HG03097 (cell line): Measurements from ENCODE around the gene ZNF362.

Source experiments
- ATAC-seq: cut with Tn5 transposase; IDR thresholded peaks from one replicate; pipeline ENCODE4 v1.9.1; 2021; ENCODE audit not compliant: unreplicated experiment, low FRiP score

The ZNF362 gene

DNA sequence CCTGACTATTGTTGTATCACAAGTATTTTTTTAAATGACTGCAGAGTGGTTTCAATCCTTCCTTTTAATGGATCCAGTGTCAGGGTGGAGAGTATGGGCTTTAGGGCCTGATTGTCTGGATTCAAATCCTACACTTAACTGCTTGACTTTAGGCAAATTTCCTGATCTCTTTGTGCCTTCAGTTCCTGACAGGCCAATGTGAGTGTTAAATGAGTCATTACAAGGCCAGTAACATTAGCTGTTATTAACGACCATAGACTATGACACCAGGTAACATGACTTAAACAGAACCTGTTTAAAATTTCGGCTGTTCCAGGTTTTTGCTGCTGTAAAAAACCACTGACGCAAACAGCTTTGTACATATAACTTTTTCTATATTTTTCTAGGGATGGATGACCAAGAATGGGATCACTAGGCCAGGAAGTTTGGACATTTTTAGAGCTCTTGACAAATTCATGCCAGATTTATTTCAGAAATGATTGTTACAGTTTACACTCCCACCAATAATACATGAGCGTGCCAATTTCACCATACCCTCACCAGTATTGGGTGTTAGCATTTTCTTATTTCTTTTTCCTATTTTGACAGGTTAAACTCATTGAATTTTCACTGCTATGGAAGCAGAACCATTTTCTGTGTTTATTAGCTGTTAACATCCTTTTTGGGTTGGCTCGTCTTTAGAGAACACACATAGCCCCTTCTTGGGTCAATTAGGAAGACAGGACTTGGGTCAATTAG, 11.3 kb downstream of the ZNF362 start:
- ATAC-seq: no peak

DNA sequence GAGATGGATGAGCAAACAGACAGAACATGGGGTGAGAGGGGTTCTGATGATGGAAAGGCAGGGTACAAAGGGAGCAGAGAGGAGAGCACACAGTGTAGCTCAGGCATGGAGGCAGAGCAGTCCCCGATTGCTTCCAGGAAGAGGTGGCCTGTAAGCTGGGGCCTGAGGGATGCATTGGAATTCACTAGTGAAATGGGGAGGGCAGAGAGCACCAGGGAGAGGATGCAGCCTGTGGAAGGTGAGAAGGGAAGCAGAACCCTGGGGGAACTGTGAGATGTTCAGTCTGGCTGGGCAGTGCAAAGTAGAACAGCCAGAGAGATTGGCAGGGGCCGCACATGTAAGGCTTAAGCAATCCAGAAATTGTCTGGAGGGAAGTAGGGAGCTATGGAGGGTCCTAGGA, 12.2 kb downstream of the ZNF362 start:
- no peak for ATAC-seq

DNA sequence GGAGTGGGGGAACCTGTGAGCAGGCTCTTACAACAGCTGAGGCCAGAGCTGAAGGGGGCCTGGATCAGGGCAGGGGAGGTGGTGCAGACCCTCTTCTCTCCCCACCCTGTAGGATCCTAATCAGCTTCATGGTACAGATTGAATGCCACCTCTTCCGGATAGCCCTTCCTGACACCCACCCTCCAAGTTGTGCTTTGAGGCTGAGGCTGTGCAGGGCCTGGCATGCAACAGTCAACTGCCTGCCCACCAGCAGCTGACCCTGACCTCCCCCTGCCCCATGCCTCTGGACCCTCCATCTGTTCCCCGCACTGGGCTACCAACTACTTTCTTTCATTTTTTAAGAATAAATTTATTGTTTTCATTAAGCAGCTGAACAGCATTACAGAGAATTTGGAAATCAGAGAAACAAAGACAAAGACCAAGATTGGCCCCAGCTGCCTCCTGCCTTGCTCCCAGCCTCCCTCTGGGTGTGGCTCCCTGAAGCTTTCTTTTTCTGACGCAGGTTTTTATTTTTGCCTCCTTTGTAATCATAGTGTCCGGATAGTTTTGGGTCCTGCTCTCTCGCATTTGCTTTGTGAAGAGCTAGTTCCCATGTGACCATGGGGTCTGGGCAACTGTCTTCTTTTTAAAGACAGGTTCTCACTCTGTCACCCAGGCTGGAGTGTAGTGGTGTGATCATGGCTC, 12.8 kb downstream of the ZNF362 start:
- no peak for ATAC-seq

DNA sequence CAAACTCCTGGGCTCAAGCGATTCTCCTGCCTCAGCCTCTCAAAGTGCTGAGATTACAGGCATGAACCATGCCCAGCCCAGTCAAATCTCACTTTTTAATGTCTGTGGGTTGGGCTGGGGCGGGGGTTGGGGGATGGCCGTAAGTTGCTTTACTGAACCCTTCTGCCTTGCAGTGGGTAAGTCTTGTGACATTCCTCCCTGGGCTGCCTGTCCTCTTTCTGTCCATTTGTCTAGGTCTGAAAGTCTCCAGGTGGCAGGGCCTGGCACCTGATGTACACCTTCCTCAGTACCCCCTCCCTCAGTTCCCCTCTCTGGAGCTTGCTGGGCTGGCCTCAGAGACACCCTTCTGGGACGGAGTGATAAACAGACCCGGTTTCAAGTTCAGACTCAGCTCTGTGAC, 13.3 kb downstream of the ZNF362 start:
- ATAC-seq: no peak

DNA sequence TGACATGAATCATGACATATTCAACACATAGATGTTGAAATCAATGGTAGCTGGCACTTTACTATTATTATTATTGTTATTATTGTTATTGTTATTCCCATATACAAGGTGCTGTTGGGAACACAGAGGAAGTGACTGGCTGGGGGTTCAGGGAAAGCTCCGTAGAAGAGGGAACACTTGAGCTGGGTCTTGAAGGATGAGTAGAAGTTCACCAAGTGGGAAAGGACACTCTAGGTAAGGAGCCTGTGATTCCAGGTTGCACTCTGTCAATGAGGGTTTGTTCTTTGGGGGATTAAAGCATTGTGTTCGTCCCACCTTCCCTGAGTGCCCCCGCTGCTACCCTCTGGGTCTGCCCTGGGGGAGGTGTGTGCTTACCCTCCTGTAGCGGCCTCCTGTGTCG, 14.1 kb downstream of the ZNF362 start:
- ATAC-seq: no peak

DNA sequence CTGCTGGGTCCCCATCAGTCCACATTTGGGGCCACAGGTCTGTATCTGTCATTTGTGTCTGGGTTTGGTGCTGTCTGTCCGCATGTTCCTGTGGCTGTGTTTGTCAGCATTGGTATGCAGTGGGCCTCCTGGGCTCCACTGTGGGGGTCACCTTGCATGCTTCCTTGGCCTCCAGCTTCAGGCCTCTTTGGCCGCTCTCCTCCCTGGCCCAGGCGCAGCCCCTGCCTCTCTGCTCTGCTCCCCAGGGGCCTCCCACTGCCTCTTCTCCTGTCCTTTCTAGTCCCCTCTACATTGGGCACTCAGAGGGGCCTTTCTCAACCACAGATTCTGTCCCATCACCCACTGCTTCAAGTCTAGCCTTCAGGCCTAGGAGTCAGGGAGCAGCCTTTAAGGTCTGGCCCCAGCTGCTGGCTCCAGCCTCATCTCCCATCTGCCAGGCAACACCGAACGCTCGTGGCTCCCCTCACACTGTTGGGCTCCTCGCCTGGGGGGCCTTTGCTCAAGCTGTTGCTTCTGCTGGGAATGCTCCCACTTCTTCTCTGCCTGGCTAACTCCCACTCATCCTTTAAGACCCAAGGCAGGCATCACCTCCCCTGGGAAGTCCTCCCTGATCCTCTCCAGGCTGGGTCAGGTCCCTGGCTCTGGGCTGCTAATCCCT, 14.6 kb downstream of the ZNF362 start:
- ATAC-seq: no peak

DNA sequence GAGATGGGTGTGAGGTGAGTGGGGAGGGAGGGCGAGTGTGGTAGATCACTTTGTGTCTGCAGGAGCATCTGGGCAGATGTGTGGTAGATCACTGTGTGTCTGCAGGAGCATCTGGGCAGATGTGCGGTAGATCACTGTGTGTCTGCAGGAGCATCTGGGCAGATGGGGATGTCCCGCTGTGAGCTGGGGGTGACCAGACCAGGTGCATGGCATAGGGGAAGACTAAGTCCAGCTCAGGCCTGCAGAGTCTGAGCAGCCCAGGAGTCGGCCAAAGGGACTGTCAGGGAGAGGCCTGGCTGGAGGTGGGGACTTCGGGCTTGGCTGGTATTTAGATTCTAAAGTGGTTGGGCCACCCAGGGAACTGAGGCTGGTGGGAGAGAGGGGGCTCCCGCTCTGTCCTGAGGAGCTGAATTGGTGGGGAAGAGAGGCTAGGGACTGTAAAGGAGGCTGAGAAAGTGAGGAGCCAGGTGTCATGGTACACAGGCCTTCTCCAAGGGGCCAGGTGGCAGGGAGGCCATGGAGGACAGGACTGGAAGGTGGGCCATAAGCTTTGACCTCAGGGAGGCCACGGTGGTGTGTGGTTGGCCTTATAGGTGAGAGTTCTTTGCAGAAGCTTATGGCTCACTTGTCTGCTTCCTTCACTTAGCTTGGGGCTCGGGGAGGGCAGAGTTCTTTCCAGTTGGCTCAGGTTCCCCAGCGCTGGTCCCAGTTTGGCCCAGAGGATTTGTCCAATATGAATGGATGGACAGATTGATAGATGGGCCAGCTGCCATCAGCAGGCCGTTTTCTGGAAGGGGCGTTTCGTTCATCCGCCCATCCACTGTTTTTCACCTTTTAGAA, 15.6 kb downstream of the ZNF362 start:
- no peak for ATAC-seq

DNA sequence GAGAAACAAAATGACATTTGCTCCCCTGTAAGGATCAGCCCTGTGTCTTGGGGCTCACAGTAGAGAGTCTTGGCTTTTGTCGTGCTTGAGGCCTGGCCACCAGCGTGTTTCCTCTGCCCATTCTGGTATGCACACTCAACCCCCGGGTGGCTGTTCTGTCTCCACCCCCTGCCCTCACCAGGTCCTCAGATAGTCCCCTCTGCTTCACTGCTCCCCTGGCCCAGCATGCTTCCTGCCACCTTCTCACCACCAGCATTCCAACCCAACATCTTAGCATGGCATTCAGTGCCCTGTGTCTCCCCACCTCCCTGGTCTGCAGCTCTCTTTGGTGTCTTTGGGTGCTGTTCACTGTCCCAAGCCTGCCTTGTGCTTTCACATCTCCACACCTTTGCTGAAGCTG, 16.2 kb downstream of the ZNF362 start:
- no peak for ATAC-seq

DNA sequence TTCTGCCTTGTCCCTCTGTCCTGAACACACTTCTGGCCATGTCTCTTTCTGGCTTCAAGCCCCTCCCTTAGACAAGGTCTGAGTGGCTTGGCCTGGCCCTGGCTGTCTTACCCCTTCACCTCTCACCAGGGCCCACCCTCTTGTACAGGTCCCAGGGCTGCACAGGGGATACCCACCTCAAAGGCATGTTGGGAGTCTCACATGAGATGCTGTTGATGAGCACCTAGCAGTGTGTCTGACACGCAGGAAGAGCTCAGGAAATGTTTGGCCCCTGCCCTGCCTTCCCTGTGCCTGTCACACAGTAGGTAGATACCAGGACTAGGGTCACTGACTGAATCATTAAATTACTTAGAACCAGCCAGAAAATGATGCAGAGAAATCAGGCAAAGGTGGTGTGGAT, 16.6 kb downstream of the ZNF362 start:
- ATAC-seq: no peak

DNA sequence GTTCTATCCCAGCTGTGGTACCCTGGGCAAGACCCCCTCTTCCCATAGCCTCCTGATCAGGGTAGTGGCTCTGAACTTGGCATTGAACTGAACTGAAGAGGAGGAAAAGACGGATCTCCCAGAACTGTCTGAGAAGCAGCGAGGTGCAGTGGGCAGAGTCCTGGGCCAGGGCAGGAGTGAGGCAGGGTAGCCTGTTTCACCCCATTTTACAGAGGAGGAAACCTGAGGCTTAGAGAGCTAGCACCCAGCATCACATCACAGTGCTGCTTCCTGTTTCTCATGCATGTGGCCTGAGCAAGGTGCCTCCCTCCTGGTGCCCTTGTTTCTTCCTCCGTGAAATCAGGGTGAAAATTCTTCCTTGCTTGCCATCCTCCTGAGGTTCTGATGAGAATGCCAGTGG, 17.1 kb downstream of the ZNF362 start:
- ATAC-seq: no peak

DNA sequence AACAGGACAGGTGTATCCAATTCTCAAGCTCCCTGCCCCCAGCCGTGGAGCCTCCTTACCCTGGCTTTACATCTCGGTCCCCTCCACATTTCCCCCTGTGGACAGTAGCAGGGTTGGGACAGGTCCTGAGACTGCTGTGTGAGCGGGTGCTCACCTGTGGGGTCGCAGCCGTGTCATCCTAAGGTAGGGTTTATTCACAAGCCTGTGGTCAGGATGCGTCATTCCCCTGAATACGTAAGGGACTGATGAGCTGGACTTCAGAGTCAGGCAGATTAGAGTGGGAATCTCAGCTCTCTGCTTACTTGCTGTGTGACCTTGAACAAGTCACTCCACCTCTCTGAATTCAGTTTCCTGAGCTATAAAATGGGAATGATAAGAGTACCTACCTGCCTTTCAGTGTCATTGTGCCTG, 17.7 kb downstream of the ZNF362 start:
- no peak for ATAC-seq

DNA sequence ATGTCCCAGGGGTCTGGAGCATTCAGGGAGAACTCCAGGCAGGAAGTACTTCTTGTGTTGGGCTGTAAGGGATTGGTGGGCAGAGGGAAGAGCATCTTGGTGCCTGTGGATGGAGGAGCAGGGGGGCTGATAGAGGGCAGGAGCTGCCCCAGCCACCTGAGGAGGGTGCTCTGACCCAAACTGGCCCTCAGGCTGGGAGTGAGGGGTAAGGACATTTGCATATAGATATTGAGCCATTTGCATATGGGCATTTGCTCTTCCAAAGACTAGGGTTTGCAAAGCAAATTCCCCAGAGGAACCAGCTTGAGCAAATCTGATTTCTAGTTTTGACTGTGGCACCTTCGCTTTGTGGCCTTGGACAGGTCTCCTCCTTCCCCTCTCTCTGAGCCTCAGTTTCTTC, 18.2 kb downstream of the ZNF362 start:
- no peak for ATAC-seq

DNA sequence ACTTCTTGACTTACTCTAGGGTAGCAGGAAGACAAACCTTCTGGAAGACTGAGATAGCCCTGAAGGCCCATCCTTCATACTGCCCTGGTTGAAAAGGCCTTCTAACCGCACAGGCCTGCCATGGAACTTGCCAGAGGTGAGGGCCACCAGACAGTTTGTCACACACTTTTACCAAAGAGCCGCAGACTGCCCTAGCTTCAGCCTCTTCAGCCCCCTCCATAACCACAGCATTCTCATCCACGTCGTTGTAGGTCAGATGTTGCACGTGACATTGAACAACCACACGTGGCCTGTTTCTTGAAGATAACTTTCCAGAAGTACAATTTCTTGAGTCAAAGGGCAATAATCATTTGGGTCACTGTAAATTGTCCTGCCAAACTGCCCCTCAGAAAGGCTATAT, 18.9 kb downstream of the ZNF362 start:
- ATAC-seq: no peak

DNA sequence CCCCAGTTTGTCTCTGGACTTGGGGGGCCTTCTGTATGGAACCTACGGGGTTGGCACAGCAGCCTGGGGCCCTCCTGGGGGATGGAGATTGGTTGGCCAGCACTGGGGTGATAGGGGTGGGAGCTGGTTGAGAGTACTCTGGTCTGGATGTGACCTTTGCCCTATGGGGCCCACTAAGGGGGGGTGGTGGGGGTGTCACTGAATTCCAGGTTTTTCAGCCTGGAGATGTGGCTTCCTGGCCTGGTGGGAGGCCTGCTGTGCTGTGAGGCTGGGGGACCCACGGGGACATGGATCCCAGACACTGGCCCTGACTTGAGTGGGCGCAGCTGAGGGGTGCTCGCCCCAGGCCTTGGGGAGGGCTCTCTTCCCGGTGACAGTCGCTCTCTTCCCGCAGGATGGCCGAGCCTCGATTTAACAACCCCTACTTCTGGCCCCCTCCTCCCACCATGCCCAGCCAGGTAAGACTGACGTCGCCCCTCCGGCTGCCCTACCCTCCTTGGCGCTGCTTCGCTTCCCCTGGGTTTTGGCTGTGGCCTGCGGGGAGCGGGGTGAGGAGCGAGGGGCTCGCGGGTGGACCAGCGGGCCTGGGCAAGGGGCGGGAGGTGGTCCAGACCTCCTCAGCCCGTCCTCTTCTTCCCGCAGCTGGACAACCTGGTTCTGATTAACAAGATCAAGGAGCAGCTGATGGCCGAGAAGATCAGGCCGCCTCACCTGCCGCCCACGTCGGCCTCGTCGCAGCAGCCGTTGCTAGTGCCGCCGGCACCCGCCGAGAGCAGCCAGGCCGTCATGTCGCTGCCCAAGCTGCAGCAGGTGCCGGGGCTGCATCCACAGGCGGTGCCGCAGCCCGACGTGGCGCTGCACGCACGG, 19.6 kb downstream of the ZNF362 start:
- ATAC-seq: no peak

DNA sequence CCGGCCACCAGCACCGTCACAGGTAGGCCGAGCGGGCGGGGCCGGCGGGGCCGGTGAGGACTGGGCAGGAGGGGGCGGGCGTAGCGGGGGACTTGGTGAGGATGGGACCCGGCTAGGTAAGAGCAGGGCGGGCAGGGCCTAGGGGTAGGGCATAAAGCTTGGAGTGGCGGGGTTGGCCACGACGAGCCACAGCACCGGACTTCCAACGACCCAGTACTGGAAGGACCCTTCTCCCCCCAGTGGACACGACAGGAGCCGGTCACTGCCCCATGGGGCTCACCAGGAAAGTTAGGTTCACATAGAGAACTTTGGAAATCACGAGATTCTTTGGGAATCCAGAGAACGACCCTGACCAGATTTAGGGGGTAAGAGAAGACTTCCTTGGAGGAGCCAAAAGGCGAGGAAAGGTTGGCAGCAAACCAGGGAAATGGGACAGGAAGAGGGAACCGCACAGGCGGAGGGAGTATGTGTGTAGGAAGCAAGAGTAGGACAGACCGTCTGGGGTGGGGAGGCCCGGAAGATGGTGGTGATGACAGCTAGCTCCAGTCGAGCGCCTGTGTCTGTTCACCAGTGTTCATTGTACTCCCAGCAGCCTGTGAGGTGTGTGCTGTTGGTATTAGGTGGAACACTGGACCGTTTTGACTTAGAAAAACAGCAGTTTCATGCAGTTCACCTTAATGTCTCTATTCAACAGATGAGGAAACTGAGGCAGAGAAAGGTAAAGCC, 20.4 kb downstream of the ZNF362 start:
- ATAC-seq: no peak

DNA sequence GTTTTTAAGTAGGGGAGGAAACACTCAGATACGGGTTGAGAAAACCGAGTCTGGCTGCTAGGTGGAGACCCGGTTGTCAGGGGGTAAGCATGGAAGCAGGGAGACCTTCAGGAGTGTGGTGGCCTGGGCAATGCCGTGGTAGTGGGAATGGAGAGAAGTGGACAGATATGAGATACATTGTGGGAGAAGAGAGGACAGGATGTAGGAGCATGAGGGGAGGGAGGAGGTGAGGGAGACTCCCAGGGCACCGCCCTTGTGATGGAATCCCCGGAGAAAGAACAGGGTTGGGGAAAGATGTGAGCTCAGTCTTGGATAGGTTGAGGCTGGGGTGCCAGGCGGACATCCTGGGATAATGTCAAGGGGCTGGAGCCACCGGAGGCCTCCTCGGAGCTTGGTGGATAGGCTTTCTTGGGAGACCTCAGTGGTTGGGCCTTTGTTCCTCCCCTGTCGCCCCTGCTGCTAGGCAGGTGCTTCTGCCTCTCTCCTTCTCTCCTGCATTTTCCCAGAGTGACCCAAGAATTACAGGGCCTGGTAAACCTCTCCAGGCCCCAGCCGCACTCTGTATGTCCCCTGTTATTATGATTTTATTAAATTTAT, 21.3 kb downstream of the ZNF362 start:
- no peak for ATAC-seq

DNA sequence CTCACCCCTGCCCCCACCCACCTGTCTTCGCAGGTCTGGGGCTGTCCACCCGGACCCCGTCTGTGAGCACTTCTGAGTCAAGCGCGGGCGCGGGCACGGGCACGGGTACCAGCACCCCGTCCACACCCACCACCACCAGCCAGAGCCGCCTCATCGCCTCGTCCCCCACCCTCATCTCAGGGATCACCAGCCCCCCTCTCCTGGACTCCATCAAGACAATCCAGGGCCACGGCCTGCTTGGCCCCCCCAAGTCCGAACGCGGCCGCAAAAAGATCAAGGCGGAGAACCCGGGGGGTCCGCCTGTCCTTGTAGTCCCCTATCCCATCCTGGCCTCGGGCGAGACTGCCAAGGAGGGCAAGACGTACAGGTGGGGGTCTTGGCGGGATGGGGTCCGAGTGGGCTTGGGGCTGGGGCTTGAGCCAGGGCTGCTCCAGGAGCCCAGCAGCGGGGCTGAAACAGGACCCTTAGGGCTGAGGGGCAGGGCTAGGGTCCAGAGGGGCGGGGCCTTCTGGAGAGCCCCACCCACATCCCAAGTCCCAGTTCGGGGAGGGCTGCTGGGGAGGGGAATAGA, 23.9 kb downstream of the ZNF362 start:
- ATAC-seq: no peak

DNA sequence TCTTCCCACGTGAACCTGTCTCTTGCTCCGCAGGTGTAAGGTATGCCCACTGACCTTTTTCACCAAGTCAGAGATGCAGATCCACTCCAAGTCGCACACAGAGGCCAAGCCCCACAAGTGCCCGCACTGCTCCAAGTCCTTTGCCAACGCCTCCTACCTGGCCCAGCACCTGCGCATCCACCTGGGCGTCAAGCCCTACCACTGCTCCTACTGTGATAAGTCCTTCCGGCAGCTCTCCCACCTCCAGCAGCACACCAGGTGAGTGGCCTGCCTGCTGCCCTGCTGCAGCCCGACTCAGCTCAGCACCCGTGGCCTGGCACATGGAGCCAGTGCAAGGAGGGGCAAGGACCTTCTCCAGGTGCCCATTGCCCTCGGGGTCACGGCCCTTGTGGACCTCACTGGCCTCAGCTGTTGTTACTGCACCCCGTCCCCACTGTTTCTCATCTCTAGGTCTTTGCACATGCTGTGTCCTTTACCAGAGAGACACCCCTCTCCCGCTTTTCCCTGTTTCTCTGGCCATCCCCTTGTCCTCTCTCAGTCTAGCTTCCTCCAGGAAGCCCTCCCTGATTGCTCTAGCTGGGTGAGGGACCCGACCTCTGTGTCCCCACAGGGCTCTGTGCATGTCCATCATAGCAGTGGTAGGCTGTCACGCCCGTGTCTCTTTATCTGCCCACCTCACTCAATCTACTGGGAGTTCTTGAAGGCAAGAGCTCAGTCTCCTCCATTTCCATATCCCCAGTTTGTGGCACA, 25.4 kb downstream of the ZNF362 start:
- no peak for ATAC-seq
